CD8-positive, alpha-beta memory T cell (primary cell): ENCODE results near the gene HASPIN. TPM values are rescaled to one million over a fixed set of nuclear protein-coding genes. Genes with fewer than 3 reads are reported as not detected.
A peak's percentile ranks its signal among the peaks of the same experiment; 100 is the strongest.

Experiments
- CTCF ChIA-PET: fragments of 350-600 bp; sonication (Branson Sonifier 250); formaldehyde crosslinking; loops from one replicate; lab custom pipeline; 2021; ENCODE audit warnings: antibody characterized with exemption; lab: Charles Lee
- POLR2A ChIA-PET: fragments of 350-600 bp; sonication (Branson Sonifier 250); formaldehyde crosslinking; loops from one replicate; lab custom pipeline; 2021; ENCODE audit warnings: antibody characterized with exemption; lab: Charles Lee
- DNase-seq, 5 donors: peaks; one replicate each; pipeline versions ENCODE4 v3.0.0 to v3.0.0-alpha.2; 2020 to 2022; ENCODE audit warnings: mixed read lengths in 1 of 5
- H3K27ac ChIP-seq: one replicate; pipeline ENCODE4 v1.7.0; 2013; ENCODE audit warnings: low read depth, mild to moderate bottlenecking, low read length, moderate library complexity
- H3K27me3 ChIP-seq: 2 replicates; pipeline ENCODE4 v1.7.0; 2013; ENCODE audit warnings: low read length, mild to moderate bottlenecking; ENCODE audit not compliant: insufficient read depth, poor library complexity, severe bottlenecking
- H3K36me3 ChIP-seq: 2 replicates; pipeline ENCODE4 v1.7.0; 2013; ENCODE audit warnings: mild to moderate bottlenecking, low read length, moderate library complexity; ENCODE audit not compliant: insufficient read depth
- H3K4me1 ChIP-seq: 2 replicates; pipeline ENCODE4 v1.7.0; 2013; ENCODE audit warnings: mild to moderate bottlenecking, low read length, moderate library complexity; ENCODE audit not compliant: insufficient read depth
- H3K4me3 ChIP-seq: 2 replicates; pipeline ENCODE4 v1.7.0; 2013; ENCODE audit warnings: mild to moderate bottlenecking, low read length
- H3K9me3 ChIP-seq: 2 replicates; pipeline ENCODE4 v1.7.0; 2013; ENCODE audit warnings: mild to moderate bottlenecking, low read length
- H3K27ac Mint-ChIP-seq, 8 donors: one replicate each; pipeline ENCODE4 v1.8.0; 2020 to 2021; ENCODE audit warnings: mixed read lengths in 8 of 8, mild to moderate bottlenecking in 6 of 8, inconsistent platforms in 3 of 8, moderate library complexity in 3 of 8
- H3K27me3 Mint-ChIP-seq, 2 donors: one replicate each; pipeline ENCODE4 v1.8.0; 2020 to 2021; ENCODE audit warnings: mixed read lengths in 2 of 2, mild to moderate bottlenecking in 1 of 2, moderate library complexity in 1 of 2
- H3K36me3 Mint-ChIP-seq, 3 donors: one replicate each; pipeline ENCODE4 v1.8.0; 2020 to 2021; ENCODE audit warnings: mixed read lengths in 3 of 3, inconsistent platforms in 1 of 3, mild to moderate bottlenecking in 1 of 3
- H3K4me1 Mint-ChIP-seq, 3 donors: one replicate each; pipeline ENCODE4 v1.8.0; 2020 to 2021; ENCODE audit warnings: mixed read lengths in 3 of 3, inconsistent platforms in 1 of 3, mild to moderate bottlenecking in 1 of 3
- H3K4me3 Mint-ChIP-seq, 7 donors: one replicate each; pipeline ENCODE4 v1.8.0; 2020 to 2021; ENCODE audit warnings: mixed read lengths in 7 of 7, mild to moderate bottlenecking in 6 of 7, moderate library complexity in 4 of 7, inconsistent platforms in 2 of 7
- H3K9me3 Mint-ChIP-seq, 5 donors: one replicate each; pipeline ENCODE4 v1.8.0; 2020 to 2022; ENCODE audit warnings: mixed read lengths in 5 of 5, mild to moderate bottlenecking in 3 of 5, moderate library complexity in 2 of 5, inconsistent platforms in 1 of 5
- polyA plus RNA-seq: library from polyadenylated mRNA; unstranded; fragments of 300-500 nt; fragmentation: Illumina TruSeq; gene quantifications from one replicate; pipeline ENCODE4 v1.2.3, GENCODE V29; 2021
- total RNA-seq, 2 experiments: library from RNA; stranded (reverse); gene quantifications; one replicate each; pipeline ENCODE4 v1.2.3, GENCODE V29; 2021

Gene HASPIN
- total and polyA plus RNA-seq, 3 experiments from 2014 or later = 0.09 to 16.6 (median 16.0) TPM

GRCh38 chr17:3682033-3682432 is 41.7 kb upstream of the HASPIN start:
- no peak overlapping the region for H3K27ac Mint-ChIP-seq
- no peak for DNase-seq
- Histone ChIP-seq H3K36me3 (no peaks in the 10 kb centered on the region), H3K9me3 (no peaks in the 10 kb centered on the region), H3K4me3 (no peak overlapping the region), H3K27ac (no peak overlapping the region), H3K27me3 (no peaks in the 10 kb centered on the region), H3K4me1 (peaks cover 6% of the 10 kb centered on the region)
- no peaks in the 10 kb centered on the region for H3K9me3 Mint-ChIP-seq
- H3K27me3 Mint-ChIP-seq = no peaks in the 10 kb centered on the region
- ChIA-PET POLR2A (interaction anchor here (1.1 kb wide), 1 partner anchor 106 kb away, joined by 3 read pairs; no protein-coding TSS in a partner anchor), CTCF (interaction anchor here (0.7 to 2.7 kb wide), 12 partner anchors 8 to 164 kb away, joined by 3 to 23 read pairs (median 5); partner anchors contain the start of genes EMC6, HASPIN, NCBP3 and P2RX5)
- peaks cover 0 to 19% (median 4%) of the 10 kb centered on the region in 3 donors for H3K36me3 Mint-ChIP-seq
- peaks cover 7 to 14% (median 10%) of the 10 kb centered on the region in 3 donors for H3K4me1 Mint-ChIP-seq
- no peak overlapping the region for H3K4me3 Mint-ChIP-seq

DNA sequence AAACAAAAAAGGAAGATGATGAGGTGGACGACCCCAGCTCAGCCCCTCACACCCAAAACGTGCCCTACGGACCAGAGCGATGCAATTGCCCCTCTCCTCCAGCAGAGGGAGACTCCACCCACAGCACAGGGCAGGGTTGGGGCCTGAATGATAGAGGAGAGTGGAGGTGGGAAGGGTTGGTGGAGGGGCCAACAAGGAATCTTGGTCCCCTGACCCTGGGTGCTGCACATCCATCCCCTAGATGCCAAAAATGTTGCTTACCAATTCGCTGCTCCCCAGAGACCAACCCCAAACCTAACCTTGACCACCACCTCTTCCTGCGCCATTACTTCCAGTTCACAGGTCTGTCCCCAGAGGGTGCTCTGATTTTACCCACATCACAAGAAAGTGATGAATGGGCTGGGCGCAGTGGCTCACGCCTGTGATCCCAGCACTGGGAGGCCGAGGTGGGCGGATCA is 40.6 kb upstream of the HASPIN start:
- H3K4me1 Mint-ChIP-seq = peaks cover 7 to 14% (median 10%) of the 10 kb centered on the region in 3 donors
- no peaks in the 10 kb centered on the region for H3K27me3 Mint-ChIP-seq
- H3K4me3 Mint-ChIP-seq = peak overlapping the region in 2 of 7 donors; percentile 26 to 27
- Histone ChIP-seq H3K4me3 (no peak overlapping the region), H3K27me3 (no peaks in the 10 kb centered on the region), H3K27ac (no peak overlapping the region), H3K4me1 (peaks cover 6% of the 10 kb centered on the region), H3K9me3 (no peaks in the 10 kb centered on the region), H3K36me3 (no peaks in the 10 kb centered on the region)
- peak overlapping the region in 6 of 8 donors; percentile 1 to 79 (median 70) for H3K27ac Mint-ChIP-seq
- H3K9me3 Mint-ChIP-seq = no peaks in the 10 kb centered on the region
- peak in 4 of 5 donors; percentile 42 to 74 (median 54) for DNase-seq
- ChIA-PET CTCF (interaction anchor here (0.6 to 2.7 kb wide), 23 partner anchors 9 to 163 kb away, joined by 3 to 23 read pairs (median 4); partner anchors contain the start of genes EMC6, HASPIN, NCBP3 and P2RX5), POLR2A (interaction anchor here (1.1 kb wide), 1 partner anchor 105 kb away, joined by 3 read pairs; no protein-coding TSS in a partner anchor)
- peaks cover 0 to 10% (median 0%) of the 10 kb centered on the region in 3 donors for H3K36me3 Mint-ChIP-seq

- ChIA-PET CTCF (no interaction called here), POLR2A (no interaction called here)
- no peak overlapping the region for H3K27ac Mint-ChIP-seq
- no peaks in the 10 kb centered on the region for H3K27me3 ChIP-seq
- no peaks in the 10 kb centered on the region for H3K9me3 Mint-ChIP-seq
- no peak overlapping the region for H3K4me3 Mint-ChIP-seq
- H3K4me1 Mint-ChIP-seq = peaks cover 10 to 14% (median 11%) of the 10 kb centered on the region in 3 donors
- DNase-seq = no peak
- H3K4me1 ChIP-seq = peaks cover 6% of the 10 kb centered on the region
- no peak overlapping the region for H3K4me3 ChIP-seq
- H3K27me3 Mint-ChIP-seq = no peaks in the 10 kb centered on the region
- no peaks in the 10 kb centered on the region for H3K36me3 ChIP-seq
- no peaks in the 10 kb centered on the region for H3K9me3 ChIP-seq
- H3K27ac ChIP-seq = no peak overlapping the region
- H3K36me3 Mint-ChIP-seq = peaks cover 0 to 15% (median 3%) of the 10 kb centered on the region in 3 donors
Measured at GRCh38 chr17:3685174-3685573, 38.5 kb upstream of the HASPIN start.

DNA sequence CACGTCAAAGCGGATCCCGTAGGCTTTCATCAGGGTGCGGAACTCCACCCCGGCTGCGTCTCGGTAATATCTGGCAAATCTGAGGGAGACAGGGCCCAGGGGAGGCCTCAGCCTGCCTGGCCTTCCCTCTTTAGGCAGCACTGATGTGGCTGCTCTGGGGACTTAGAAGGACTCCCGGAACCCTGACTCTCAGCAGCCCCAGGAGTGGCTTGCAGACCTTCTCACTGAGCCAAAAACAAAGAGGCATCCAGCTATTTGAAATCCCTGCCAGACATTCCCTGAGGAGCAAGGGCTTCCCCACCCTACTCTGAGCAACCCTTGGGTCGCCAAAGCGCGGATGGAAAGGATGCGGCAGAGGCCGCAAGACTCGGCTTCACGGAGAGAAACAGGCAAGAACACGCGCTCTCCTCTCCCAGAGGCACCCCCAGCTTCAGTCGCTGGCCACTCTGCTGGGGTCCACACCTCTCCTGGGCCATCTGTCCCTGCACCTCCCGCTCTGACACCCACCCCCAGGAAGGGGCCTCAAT is 35.6 kb upstream of the HASPIN start:
- no peaks in the 10 kb centered on the region for H3K27me3 Mint-ChIP-seq
- Histone ChIP-seq H3K27me3 (no peaks in the 10 kb centered on the region), H3K4me3 (no peak overlapping the region), H3K9me3 (no peaks in the 10 kb centered on the region), H3K27ac (no peak overlapping the region), H3K4me1 (peaks cover 3% of the 10 kb centered on the region), H3K36me3 (no peaks in the 10 kb centered on the region)
- H3K27ac Mint-ChIP-seq = peak overlapping the region in 1 of 8 donors; percentile 81
- CTCF ChIA-PET = no interaction called here
- no peak for DNase-seq
- H3K36me3 Mint-ChIP-seq = peaks cover 0 to 25% (median 6%) of the 10 kb centered on the region in 3 donors
- H3K4me1 Mint-ChIP-seq = peaks cover 5 to 12% (median 5%) of the 10 kb centered on the region in 3 donors
- H3K4me3 Mint-ChIP-seq = no peak overlapping the region
- POLR2A ChIA-PET = no interaction called here
- no peaks in the 10 kb centered on the region for H3K9me3 Mint-ChIP-seq

- CTCF ChIA-PET = no interaction called here
- H3K36me3 ChIP-seq = no peaks in the 10 kb centered on the region
- H3K4me1 ChIP-seq = no peaks in the 10 kb centered on the region
- H3K9me3 Mint-ChIP-seq = no peaks in the 10 kb centered on the region
- no peaks in the 10 kb centered on the region for H3K9me3 ChIP-seq
- no peak overlapping the region for H3K4me3 ChIP-seq
- peaks cover 0 to 24% (median 6%) of the 10 kb centered on the region in 3 donors for H3K36me3 Mint-ChIP-seq
- no peak overlapping the region for H3K27ac ChIP-seq
- no peak overlapping the region for H3K27ac Mint-ChIP-seq
- POLR2A ChIA-PET = no interaction called here
- H3K27me3 ChIP-seq = no peaks in the 10 kb centered on the region
- peaks cover 7 to 14% (median 7%) of the 10 kb centered on the region in 3 donors for H3K4me1 Mint-ChIP-seq
- no peaks in the 10 kb centered on the region for H3K27me3 Mint-ChIP-seq
- no peak overlapping the region for H3K4me3 Mint-ChIP-seq
- no peak for DNase-seq
Measured at GRCh38 chr17:3688852-3689261, 34.8 kb upstream of the HASPIN start.

DNA sequence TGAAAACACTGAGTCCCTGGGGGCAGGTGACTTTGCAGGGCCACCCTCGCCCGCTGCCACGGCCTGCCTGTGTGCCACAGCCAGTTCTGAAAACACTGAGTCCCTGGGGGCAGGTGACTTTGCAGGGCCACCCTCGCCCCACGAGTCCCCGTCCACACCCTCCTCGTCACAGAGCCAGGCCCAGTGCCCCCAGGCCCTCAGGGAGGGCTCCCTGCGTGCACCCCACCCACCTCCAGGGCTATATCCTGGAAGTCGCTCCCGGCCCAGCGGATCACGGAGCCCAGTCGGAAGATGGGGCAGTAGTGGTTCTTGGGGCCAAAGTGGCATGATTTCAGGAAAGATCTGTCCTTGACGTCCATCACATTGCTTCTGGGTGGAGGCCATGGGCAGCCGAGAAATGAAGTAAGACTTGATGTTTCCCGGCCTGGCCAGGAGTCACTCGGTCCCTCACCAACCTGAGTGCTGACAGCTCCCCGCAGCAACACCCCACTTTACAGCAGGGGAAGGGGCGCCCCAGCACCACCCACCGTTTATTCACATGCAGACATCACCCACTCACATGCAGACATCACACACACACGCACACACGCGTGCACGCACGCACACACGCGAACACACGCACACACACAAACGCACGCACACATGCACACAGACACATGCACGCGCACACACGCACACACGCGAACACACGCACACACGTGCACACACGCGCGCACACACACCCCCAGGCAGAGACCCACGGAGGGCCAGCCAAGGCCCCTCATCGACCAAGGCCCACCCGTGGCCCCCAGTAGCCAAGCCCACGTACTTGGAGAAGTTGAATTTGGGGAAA is 34.2 kb upstream of the HASPIN start:
- H3K4me1 ChIP-seq = peaks cover 4% of the 10 kb centered on the region
- no peaks in the 10 kb centered on the region for H3K9me3 Mint-ChIP-seq
- CTCF ChIA-PET = no interaction called here
- POLR2A ChIA-PET = no interaction called here
- peaks cover 13 to 20% (median 13%) of the 10 kb centered on the region in 3 donors for H3K4me1 Mint-ChIP-seq
- H3K27ac Mint-ChIP-seq = peak overlapping the region in 2 of 8 donors; percentile 24 to 26
- H3K27me3 Mint-ChIP-seq = no peaks in the 10 kb centered on the region
- no peaks in the 10 kb centered on the region for H3K36me3 ChIP-seq
- H3K27me3 ChIP-seq = no peaks in the 10 kb centered on the region
- H3K36me3 Mint-ChIP-seq = peaks cover 0 to 24% (median 6%) of the 10 kb centered on the region in 3 donors
- H3K4me3 ChIP-seq = no peak overlapping the region
- H3K9me3 ChIP-seq = no peaks in the 10 kb centered on the region
- H3K27ac ChIP-seq = no peak overlapping the region
- DNase-seq = peak in 1 of 5 donors; percentile 44
- peak overlapping the region in 1 of 7 donors; percentile 48 for H3K4me3 Mint-ChIP-seq

- Histone ChIP-seq H3K27me3 (no peaks in the 10 kb centered on the region), H3K9me3 (no peaks in the 10 kb centered on the region), H3K36me3 (no peaks in the 10 kb centered on the region), H3K27ac (no peak overlapping the region), H3K4me3 (no peak overlapping the region), H3K4me1 (peaks cover 11% of the 10 kb centered on the region)
- ChIA-PET CTCF (no interaction called here), POLR2A (no interaction called here)
- peak in 1 of 5 donors; percentile 39 for DNase-seq
- H3K36me3 Mint-ChIP-seq = peaks cover 0 to 24% (median 6%) of the 10 kb centered on the region in 3 donors
- no peak overlapping the region for H3K4me3 Mint-ChIP-seq
- peaks cover 17 to 24% (median 20%) of the 10 kb centered on the region in 3 donors for H3K4me1 Mint-ChIP-seq
- no peaks in the 10 kb centered on the region for H3K27me3 Mint-ChIP-seq
- H3K9me3 Mint-ChIP-seq = no peaks in the 10 kb centered on the region
- H3K27ac Mint-ChIP-seq = no peak overlapping the region
Measured at GRCh38 chr17:3690094-3690715, 33.5 kb upstream of the HASPIN start.
